Measurements from ENCODE around the gene ADAP2.

The ADAP2 gene

GRCh38 chr17:30906101-30906911, 15.4 kb upstream of the ADAP2 start, which contains the start of gene TEFM (continued):
- TF ChIP-seq PRDM4 (tag by site-specific recombination; IDR thresholded peaks at IDR 0.05): peak; percentile 54; the same call in 1 of the 2 replicates
- TF ChIP-seq ZNF580 (tag by site-specific recombination; IDR thresholded peaks at IDR 0.05): peak; percentile 98
- peak; percentile 77 for TF ChIP-seq ZNF18 (tag by site-specific recombination; IDR thresholded peaks at IDR 0.05)
- TF ChIP-seq YY1 (tag by site-specific recombination; IDR thresholded peaks at IDR 0.05): peak; percentile 95
- no peak for TF ChIP-seq ZNF155 (tag by site-specific recombination; IDR thresholded peaks at IDR 0.05)
- TF ChIP-seq ZNF362 (tag by site-specific recombination; IDR thresholded peaks at IDR 0.05): peak; percentile 31; the same call in 1 of the 2 replicates
- TF ChIP-seq GLIS2 (tag by site-specific recombination; IDR thresholded peaks at IDR 0.05): peak; percentile 23; the same call in 1 of the 2 replicates
- TF ChIP-seq ZNF449 (tag by site-specific recombination; IDR thresholded peaks at IDR 0.05): peak; percentile 79
- TF ChIP-seq ZBTB49 (tag by site-specific recombination; IDR thresholded peaks at IDR 0.05; ENCODE audit: low read depth): no peak
- peak; percentile 98 for TF ChIP-seq ZNF777 (tag by site-specific recombination; IDR thresholded peaks at IDR 0.05; ENCODE audit: borderline replicate concordance)
- TF ChIP-seq KLF9 (tag by site-specific recombination; IDR thresholded peaks at IDR 0.05; ENCODE audit: low read depth): peak; percentile 82
- peak; percentile 99 for TF ChIP-seq ZNF660 (tag by site-specific recombination; IDR thresholded peaks at IDR 0.05)
- TF ChIP-seq ZBTB7A (tag by site-specific recombination; IDR thresholded peaks at IDR 0.05; ENCODE audit: low read depth): peak; percentile 86
- TF ChIP-seq ZNF404 (tag by site-specific recombination; IDR thresholded peaks at IDR 0.05): no peak
- peak; percentile 99 for TF ChIP-seq ZNF501 (tag by site-specific recombination; IDR thresholded peaks at IDR 0.05)
- TF ChIP-seq GLIS1 (tag by site-specific recombination; IDR thresholded peaks at IDR 0.05): peak; percentile 46
- TF ChIP-seq SP7 (tag by site-specific recombination; IDR thresholded peaks at IDR 0.05): peak; percentile 95
- no peak for TF ChIP-seq ZNF354C (tag by site-specific recombination; IDR thresholded peaks at IDR 0.05; ENCODE audit: borderline replicate concordance, low read depth)
- TF ChIP-seq ZNF302 (tag by site-specific recombination; IDR thresholded peaks at IDR 0.05; ENCODE audit: low read depth): no peak
- TF ChIP-seq SP3 (tag by site-specific recombination; IDR thresholded peaks at IDR 0.05): peak; percentile 67
- no peak for TF ChIP-seq ZFP3 (tag by site-specific recombination; IDR thresholded peaks at IDR 0.05; ENCODE audit: low read depth)
- TF ChIP-seq ZNF121 (tag by site-specific recombination; IDR thresholded peaks at IDR 0.05): peak; percentile 75
- peak; percentile 60; the same call in 1 of the 2 replicates for TF ChIP-seq ZNF768 (tag by site-specific recombination; IDR thresholded peaks at IDR 0.05)
- TF ChIP-seq ZNF626 (tag by site-specific recombination; IDR thresholded peaks at IDR 0.05): no peak
- TF ChIP-seq ZNF785 (tag by site-specific recombination; IDR thresholded peaks at IDR 0.05): peak; percentile 91
- TF ChIP-seq ZSCAN4 (tag by site-specific recombination; IDR thresholded peaks at IDR 0.05): peak; percentile 76
- TF ChIP-seq ZNF837 (tag by site-specific recombination; IDR thresholded peaks at IDR 0.05): 0 out of 2 replicates have a peak, but pooled peaks have one; percentile 48
